ENCODE data around the gene TSPOAP1.

Gene TSPOAP1

DNA sequence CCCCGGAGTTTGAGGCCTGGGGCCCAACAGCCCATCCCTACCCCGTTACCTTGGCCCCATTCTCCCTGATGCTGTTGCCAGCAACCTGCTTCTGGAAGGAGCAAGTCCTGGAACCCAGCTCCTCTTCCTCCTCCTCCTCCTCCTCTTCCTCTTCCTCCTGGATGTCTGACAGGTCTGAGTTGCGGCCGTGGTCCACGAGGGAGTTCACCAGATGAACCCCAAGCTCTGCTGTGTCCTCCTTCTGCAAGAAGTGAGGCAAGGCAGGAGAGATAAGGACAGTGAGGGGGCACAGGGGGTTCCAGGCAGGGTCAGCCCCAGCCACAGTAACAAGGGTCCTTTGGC, 18.7 kb downstream of the TSPOAP1 start:
- H3F3A ChIP-seq (ENCODE audit: insufficient read depth): no peaks in the 10 kb centered on the region
- no peak overlapping the region for H3K4me3 ChIP-seq (ENCODE audit: insufficient read depth, low read length, poor library complexity, severe bottlenecking)
- H3K79me2 ChIP-seq (ENCODE audit: insufficient read depth, low read length): no peaks in the 10 kb centered on the region
- no peak for TF ChIP-seq EZH2phosphoT487 (conservative IDR thresholded peaks at IDR 0.05; ENCODE audit: low read length)
- TF ChIP-seq, protein P1, sequence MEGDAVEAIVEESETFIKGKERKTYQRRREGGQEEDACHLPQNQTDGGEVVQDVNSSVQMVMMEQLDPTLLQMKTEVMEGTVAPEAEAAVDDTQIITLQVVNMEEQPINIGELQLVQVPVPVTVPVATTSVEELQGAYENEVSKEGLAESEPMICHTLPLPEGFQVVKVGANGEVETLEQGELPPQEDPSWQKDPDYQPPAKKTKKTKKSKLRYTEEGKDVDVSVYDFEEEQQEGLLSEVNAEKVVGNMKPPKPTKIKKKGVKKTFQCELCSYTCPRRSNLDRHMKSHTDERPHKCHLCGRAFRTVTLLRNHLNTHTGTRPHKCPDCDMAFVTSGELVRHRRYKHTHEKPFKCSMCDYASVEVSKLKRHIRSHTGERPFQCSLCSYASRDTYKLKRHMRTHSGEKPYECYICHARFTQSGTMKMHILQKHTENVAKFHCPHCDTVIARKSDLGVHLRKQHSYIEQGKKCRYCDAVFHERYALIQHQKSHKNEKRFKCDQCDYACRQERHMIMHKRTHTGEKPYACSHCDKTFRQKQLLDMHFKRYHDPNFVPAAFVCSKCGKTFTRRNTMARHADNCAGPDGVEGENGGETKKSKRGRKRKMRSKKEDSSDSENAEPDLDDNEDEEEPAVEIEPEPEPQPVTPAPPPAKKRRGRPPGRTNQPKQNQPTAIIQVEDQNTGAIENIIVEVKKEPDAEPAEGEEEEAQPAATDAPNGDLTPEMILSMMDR (IDR thresholded peaks at IDR 0.05; ENCODE audit: insufficient read depth, low read length, poor library complexity, severe bottlenecking): no peak
- H3K9ac ChIP-seq (ENCODE audit: low read length): no peak overlapping the region
- no peaks in the 10 kb centered on the region for H3K36me3 ChIP-seq (ENCODE audit: low read length)
- no peaks in the 10 kb centered on the region for H3K9me2 ChIP-seq (replicated peaks; ENCODE audit: insufficient read depth, low read length)
- H3K4me2 ChIP-seq (ENCODE audit: low read depth, low read length, poor library complexity, severe bottlenecking): no peak overlapping the region
- H3K27ac ChIP-seq (ENCODE audit: low read depth, low read length): no peak overlapping the region
- H2AFZ ChIP-seq (ENCODE audit: low read depth, low read length, severe bottlenecking): no peak overlapping the region
- H3K9me3 ChIP-seq (ENCODE audit: insufficient read depth, low read length): no peaks in the 10 kb centered on the region
- H3K27me3 ChIP-seq (ENCODE audit: low read length): no peaks in the 10 kb centered on the region
- no peaks in the 10 kb centered on the region for H4K20me1 ChIP-seq (ENCODE audit: low read depth, low read length)

DNA sequence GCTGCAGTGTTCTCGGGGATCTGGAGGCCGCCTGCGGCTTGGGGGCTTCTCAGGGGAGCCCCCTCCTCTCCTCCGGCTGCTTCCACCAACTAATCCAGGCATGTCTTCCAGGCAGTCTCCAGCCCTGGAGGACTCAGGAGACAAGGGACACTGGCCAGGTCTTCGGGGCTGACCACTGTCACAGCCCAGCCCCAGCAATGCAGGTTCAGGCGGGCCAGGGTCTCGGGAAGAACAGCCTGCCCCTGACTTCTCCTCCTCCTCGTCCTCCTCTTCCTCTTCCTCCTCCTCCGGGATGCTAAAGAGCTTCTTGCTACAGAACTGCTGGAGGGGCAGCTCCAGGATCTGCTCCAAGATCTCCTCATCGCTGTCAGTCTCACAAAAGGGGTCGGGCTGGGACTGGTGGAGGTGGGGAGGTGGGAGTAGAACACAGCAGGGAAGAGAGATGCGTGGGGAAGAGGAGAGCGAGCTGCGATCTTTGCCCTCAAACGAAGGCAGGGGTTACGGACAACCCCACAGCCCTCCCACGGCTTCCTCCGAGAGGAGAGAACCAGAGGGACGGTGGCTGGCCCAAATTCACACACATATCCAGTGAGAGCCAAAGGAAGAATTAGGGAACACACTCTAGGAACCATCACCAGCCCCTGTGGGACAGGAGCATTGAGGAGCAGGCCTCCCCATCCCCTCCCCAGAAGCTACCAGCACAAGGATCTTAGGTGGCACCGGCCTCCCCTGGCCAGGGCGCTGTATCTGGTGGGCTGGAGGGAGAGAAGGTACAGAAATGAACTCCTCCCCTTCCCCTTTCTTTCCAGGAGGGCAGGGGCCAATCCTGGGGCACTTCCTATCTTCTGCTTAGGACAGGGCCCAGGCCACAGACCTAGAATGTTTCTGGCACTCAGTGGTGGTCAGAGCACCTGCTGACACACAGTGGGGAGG, 19.3 kb downstream of the TSPOAP1 start:
- Histone ChIP-seq H3F3A (ENCODE audit: insufficient read depth) (no peaks in the 10 kb centered on the region), H3K27me3 (ENCODE audit: low read length) (no peaks in the 10 kb centered on the region), H3K9ac (ENCODE audit: low read length) (no peak overlapping the region), H3K9me2 (replicated peaks; ENCODE audit: insufficient read depth, low read length) (no peaks in the 10 kb centered on the region), H3K4me3 (ENCODE audit: insufficient read depth, low read length, poor library complexity, severe bottlenecking) (no peak overlapping the region), H3K79me2 (ENCODE audit: insufficient read depth, low read length) (no peaks in the 10 kb centered on the region), H4K20me1 (ENCODE audit: low read depth, low read length) (no peaks in the 10 kb centered on the region), H3K9me3 (ENCODE audit: insufficient read depth, low read length) (no peaks in the 10 kb centered on the region), H3K4me2 (ENCODE audit: low read depth, low read length, poor library complexity, severe bottlenecking) (no peak overlapping the region), H3K27ac (ENCODE audit: low read depth, low read length) (no peak overlapping the region), H3K36me3 (ENCODE audit: low read length) (no peaks in the 10 kb centered on the region), H2AFZ (ENCODE audit: low read depth, low read length, severe bottlenecking) (no peak overlapping the region)
- TF ChIP-seq EZH2phosphoT487 (conservative IDR thresholded peaks at IDR 0.05; ENCODE audit: low read length): no peak
- TF ChIP-seq, protein P1 (IDR thresholded peaks at IDR 0.05; ENCODE audit: insufficient read depth, low read length, poor library complexity, severe bottlenecking): no peak

DNA sequence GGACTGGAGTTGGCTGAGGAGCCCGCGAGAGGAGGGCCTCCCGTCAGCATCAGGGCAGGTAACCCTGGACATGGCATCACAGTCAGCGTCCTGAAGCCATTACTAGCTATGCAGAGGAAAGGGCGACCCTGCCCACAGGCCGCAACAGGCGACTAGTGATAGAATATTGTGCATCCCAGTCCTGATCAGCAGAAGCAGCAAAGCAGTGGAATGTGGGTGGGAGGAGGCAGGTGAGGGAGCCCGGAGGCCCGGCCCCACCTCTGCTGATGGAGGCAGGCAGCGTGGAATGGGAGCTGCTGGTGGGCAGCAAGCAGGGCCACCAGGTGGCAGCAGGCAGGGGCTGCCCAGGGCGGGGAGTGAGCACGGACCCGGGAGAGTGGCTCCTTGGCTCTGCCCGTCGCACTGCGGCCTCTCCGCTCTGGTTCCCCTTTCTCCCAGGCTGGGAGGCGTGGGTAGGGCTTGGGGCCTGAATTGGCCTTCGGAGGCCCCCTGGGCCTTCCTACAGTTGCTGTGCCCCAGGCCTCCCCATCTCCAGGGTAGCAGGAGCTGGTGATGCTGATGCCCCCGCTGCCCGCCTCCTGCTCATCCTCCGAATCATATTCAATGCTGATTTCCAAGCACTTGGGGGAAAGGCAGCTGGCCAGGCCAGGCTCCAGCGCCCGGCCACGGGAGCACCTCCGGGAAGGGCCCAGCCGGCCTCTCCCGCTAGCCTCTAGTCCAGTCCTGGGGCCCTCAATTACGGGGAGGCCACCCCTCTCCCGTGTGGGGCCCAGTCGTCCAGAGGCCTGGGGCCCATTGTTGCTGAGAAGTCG, 20.2 kb downstream of the TSPOAP1 start:
- H3K4me2 ChIP-seq (ENCODE audit: low read depth, low read length, poor library complexity, severe bottlenecking): no peak overlapping the region
- H3K79me2 ChIP-seq (ENCODE audit: insufficient read depth, low read length): no peaks in the 10 kb centered on the region
- no peaks in the 10 kb centered on the region for H3K36me3 ChIP-seq (ENCODE audit: low read length)
- TF ChIP-seq, protein P1 (IDR thresholded peaks at IDR 0.05; ENCODE audit: insufficient read depth, low read length, poor library complexity, severe bottlenecking): no peak
- no peak for TF ChIP-seq EZH2phosphoT487 (conservative IDR thresholded peaks at IDR 0.05; ENCODE audit: low read length)
- no peaks in the 10 kb centered on the region for H3K27me3 ChIP-seq (ENCODE audit: low read length)
- no peaks in the 10 kb centered on the region for H4K20me1 ChIP-seq (ENCODE audit: low read depth, low read length)
- H3K27ac ChIP-seq (ENCODE audit: low read depth, low read length): no peak overlapping the region
- no peak overlapping the region for H3K4me3 ChIP-seq (ENCODE audit: insufficient read depth, low read length, poor library complexity, severe bottlenecking)
- H3K9me3 ChIP-seq (ENCODE audit: insufficient read depth, low read length): no peaks in the 10 kb centered on the region
- no peaks in the 10 kb centered on the region for H3K9me2 ChIP-seq (replicated peaks; ENCODE audit: insufficient read depth, low read length)
- no peak overlapping the region for H2AFZ ChIP-seq (ENCODE audit: low read depth, low read length, severe bottlenecking)
- no peak overlapping the region for H3K9ac ChIP-seq (ENCODE audit: low read length)
- H3F3A ChIP-seq (ENCODE audit: insufficient read depth): no peaks in the 10 kb centered on the region
